ENCODE measurements around the gene GP1BA. TPM values are rescaled to one million over a fixed set of nuclear protein-coding genes. Genes with fewer than 3 reads are reported as not detected.

The GP1BA gene
- total and polyA plus RNA-seq, 10 of the 15 experiments (the other 5 are each of a cell fraction or from before 2014, with no cell fraction given): 0.04 to 0.67 (median 0.28) TPM; not detected in 1

DNA sequence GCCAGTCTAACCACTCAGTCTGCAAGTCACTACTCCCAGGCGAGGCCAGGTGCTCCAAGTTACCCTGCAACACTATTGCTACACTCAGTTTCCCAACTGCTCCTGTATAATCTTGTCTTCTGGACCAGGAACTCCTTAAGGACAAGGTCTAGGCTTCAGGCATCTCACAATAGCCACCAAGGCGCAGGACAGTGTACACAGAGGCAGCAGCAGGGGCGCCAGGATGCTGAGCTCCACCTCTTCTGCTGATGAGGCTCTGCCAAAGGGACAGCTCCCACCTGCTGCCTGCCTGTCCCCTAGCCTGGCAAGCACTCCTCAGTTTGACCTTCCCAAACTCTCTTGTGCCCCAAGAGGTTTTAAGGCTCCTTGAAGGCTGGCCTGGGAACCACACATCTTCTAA is 4.4 kb downstream of the GP1BA start (continued):
- TF ChIP-seq RUNX3 (IDR thresholded peaks at IDR 0.05; ENCODE audit: low read length) (no peak), KDM1A (IDR thresholded peaks at IDR 0.05; ENCODE audit: borderline replicate concordance) (no peak), YBX1 (IDR thresholded peaks at IDR 0.05) (no peak), CBX5 (IDR thresholded peaks at IDR 0.05; ENCODE audit: low read depth) (no peak), HCFC1 (IDR thresholded peaks at IDR 0.05; ENCODE audit: low read length) (no peak), TCF3 (IDR thresholded peaks at IDR 0.05; ENCODE audit: borderline replicate concordance, insufficient read depth, low read depth, low read length) (no peak), ZBTB33 (IDR thresholded peaks at IDR 0.05) (no peak), ESRRA (IDR thresholded peaks at IDR 0.05; ENCODE audit: low read length) (no peak), SMAD5 (IDR thresholded peaks at IDR 0.05; ENCODE audit: low read depth) (no peak), SKIL (IDR thresholded peaks at IDR 0.05; ENCODE audit: low read depth, poor library complexity, severe bottlenecking) (no peak)
- TF ChIP-seq, protein P1, sequence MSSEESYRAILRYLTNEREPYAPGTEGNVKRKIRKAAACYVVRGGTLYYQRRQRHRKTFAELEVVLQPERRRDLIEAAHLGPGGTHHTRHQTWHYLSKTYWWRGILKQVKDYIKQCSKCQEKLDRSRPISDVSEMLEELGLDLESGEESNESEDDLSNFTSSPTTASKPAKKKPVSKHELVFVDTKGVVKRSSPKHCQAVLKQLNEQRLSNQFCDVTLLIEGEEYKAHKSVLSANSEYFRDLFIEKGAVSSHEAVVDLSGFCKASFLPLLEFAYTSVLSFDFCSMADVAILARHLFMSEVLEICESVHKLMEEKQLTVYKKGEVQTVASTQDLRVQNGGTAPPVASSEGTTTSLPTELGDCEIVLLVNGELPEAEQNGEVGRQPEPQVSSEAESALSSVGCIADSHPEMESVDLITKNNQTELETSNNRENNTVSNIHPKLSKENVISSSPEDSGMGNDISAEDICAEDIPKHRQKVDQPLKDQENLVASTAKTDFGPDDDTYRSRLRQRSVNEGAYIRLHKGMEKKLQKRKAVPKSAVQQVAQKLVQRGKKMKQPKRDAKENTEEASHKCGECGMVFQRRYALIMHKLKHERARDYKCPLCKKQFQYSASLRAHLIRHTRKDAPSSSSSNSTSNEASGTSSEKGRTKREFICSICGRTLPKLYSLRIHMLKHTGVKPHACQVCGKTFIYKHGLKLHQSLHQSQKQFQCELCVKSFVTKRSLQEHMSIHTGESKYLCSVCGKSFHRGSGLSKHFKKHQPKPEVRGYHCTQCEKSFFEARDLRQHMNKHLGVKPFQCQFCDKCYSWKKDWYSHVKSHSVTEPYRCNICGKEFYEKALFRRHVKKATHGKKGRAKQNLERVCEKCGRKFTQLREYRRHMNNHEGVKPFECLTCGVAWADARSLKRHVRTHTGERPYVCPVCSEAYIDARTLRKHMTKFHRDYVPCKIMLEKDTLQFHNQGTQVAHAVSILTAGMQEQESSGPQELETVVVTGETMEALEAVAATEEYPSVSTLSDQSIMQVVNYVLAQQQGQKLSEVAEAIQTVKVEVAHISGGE (CRISPR knock-in tag; IDR thresholded peaks at IDR 0.05): no peak
